GM18951 (cell line): Measurements from ENCODE around the gene PDE6H.

Experiments
- POLR2A ChIP-seq: IDR thresholded peaks from 4 replicates; pipeline ENCODE4 v1.6.1; 2011; ENCODE audit warnings: mild to moderate bottlenecking; ENCODE audit not compliant: insufficient read length, insufficient read depth; ENCODE audit errors: extremely low read depth
- in situ Hi-C: fragments of 300-500 bp; cut with MboI; formaldehyde crosslinking; loops from one replicate; pipeline ENCODE4 v1.12.0; 2022; ENCODE audit warnings: low sequenced_read_pairs, mixed read lengths, inconsistent platforms; ENCODE audit not compliant: unreplicated experiment

PDE6H gene

GRCh38 chr12:14957551-14958168 lies 15.2 kb upstream of the PDE6H start:
- TF ChIP-seq POLR2A, result no peak
- in situ Hi-C loops, result no loop called here

- no peak for TF ChIP-seq POLR2A
- in situ Hi-C loops, result no loop called here
These were observed 14.3 kb upstream of the PDE6H start for GRCh38 chr12:14958361-14959125.

- TF ChIP-seq POLR2A, result no peak
- in situ Hi-C loops, result no loop called here
These were observed 13.8 kb upstream of the PDE6H start for GRCh38 chr12:14959126-14959440.

- in situ Hi-C loops, result no loop called here
- no peak for TF ChIP-seq POLR2A
These were observed 13.4 kb upstream of the PDE6H start for GRCh38 chr12:14959463-14959862.

- peak; percentile 24 for TF ChIP-seq POLR2A
- in situ Hi-C loops, result no loop called here
These were observed 12.8 kb upstream of the PDE6H start for GRCh38 chr12:14959916-14960496.

GRCh38 chr12:14960548-14961465 lies 12.0 kb upstream of the PDE6H start:
- in situ Hi-C loops, result no loop called here
- TF ChIP-seq POLR2A, result no peak

- peak; percentile 72 for TF ChIP-seq POLR2A
- in situ Hi-C loops, result no loop called here
These were observed 11.2 kb upstream of the PDE6H start, which contains the start of gene ARHGDIB for GRCh38 chr12:14961466-14962152. ARHGDIB (minus strand) TSS chr12:14961601; CDS start chr12:14950712, 10,889 bp downstream.

- in situ Hi-C loops, result no loop called here
- no peak for TF ChIP-seq POLR2A
These were observed 10.7 kb upstream of the PDE6H start for GRCh38 chr12:14962153-14962539.

- no peak for TF ChIP-seq POLR2A
- in situ Hi-C loops, result no loop called here
These were observed 10.0 kb upstream of the PDE6H start for GRCh38 chr12:14962797-14963196.

GRCh38 chr12:14963520-14963919 lies 9.3 kb upstream of the PDE6H start:
- no peak for TF ChIP-seq POLR2A
- in situ Hi-C loops, result no loop called here

- in situ Hi-C loops, result no loop called here
- no peak for TF ChIP-seq POLR2A
These were observed 8.4 kb upstream of the PDE6H start for GRCh38 chr12:14964406-14964805.

GRCh38 chr12:14965221-14965620 lies 7.6 kb upstream of the PDE6H start:
- in situ Hi-C loops, result no loop called here
- no peak for TF ChIP-seq POLR2A
